ENCODE results near the gene TREML2.

GRCh38 chr6:41157323-41157722, 43.6 kb downstream of the TREML2 start:
- TF ChIP-seq CTCF (IDR thresholded peaks at IDR 0.05) (no peak), POLR2A (IDR thresholded peaks at IDR 0.05) (no peak)
